GM12865 (cell line): ENCODE results near the gene PSTPIP1.
A peak's percentile ranks its signal among the peaks of the same experiment; 100 is the strongest.

ENCODE experiments used
- DNase-seq: peaks from one replicate; pipeline ENCODE4 v3.0.0; 2010; ENCODE audit warnings: low read depth
- H3K4me3 ChIP-seq: 2 replicates; pipeline ENCODE4 v1.5.1; 2011; ENCODE audit warnings: mild to moderate bottlenecking, low read depth, low read length, control low read depth
- TF ChIP-seq, protein P1 (sequence below): IDR thresholded peaks from 2 replicates; pipeline ENCODE4 v1.5.1; 2011; ENCODE audit warnings: low read length, control low read depth, low read depth, inconsistent platforms; ENCODE audit not compliant: insufficient read depth; ENCODE audit errors: missing control alignments

The PSTPIP1 gene

DNA sequence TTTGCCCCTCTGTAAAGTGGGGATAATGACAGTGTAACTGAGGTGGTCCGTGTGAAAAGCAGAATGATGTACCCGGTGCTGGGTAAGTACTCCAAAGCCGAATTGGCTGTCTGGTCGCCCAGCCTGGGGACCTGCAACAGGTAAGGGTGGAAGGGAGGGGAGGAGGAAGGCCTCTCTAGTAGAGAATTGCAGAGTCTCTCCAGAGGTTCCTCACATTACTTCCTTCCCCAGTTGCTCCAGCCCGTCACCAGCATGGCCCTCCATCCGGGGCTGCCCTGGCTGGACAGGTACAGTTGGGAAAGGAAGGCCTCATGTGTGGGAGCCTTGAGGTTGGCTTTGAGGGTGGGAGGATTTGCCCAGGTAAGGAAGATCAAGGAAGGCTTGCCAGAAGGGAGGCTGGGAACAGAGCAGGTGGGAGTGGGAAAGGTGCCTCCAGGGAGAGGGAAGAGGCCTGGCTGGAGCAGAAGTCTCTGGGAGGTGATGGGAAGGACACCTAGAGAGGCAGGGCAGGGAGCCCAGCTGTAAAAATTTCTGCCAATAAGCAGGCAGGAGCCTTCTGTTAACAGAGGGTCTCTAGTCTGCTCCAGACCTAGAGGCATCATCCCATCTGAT is 1.7 kb upstream of the PSTPIP1 start:
- TF ChIP-seq, protein P1, sequence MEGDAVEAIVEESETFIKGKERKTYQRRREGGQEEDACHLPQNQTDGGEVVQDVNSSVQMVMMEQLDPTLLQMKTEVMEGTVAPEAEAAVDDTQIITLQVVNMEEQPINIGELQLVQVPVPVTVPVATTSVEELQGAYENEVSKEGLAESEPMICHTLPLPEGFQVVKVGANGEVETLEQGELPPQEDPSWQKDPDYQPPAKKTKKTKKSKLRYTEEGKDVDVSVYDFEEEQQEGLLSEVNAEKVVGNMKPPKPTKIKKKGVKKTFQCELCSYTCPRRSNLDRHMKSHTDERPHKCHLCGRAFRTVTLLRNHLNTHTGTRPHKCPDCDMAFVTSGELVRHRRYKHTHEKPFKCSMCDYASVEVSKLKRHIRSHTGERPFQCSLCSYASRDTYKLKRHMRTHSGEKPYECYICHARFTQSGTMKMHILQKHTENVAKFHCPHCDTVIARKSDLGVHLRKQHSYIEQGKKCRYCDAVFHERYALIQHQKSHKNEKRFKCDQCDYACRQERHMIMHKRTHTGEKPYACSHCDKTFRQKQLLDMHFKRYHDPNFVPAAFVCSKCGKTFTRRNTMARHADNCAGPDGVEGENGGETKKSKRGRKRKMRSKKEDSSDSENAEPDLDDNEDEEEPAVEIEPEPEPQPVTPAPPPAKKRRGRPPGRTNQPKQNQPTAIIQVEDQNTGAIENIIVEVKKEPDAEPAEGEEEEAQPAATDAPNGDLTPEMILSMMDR, result no peak
- H3K4me3 ChIP-seq, result no peak overlapping the region
- no peak for DNase-seq

DNA sequence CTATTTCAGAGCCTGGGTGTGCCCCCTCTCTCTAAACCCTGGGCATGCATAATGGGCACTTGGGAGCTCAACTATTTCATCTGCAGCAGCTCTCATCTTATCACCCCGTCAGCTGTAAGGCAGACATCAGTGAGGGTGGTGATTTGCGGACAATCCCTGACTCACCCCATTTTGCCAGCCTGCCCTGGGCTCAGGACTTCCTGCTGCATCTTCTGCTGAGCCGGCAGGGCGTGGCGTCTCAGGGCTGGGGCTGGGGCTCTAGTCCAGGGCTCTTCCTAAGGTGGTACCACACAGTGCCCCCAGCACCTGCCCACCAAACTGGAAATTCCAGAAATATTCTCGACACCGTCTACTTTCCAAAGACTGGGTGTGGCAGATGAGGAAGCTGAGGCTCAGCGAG is 925 bp upstream of the PSTPIP1 start:
- TF ChIP-seq, protein P1, result no peak
- no peak overlapping the region for H3K4me3 ChIP-seq
- no peak for DNase-seq

DNA sequence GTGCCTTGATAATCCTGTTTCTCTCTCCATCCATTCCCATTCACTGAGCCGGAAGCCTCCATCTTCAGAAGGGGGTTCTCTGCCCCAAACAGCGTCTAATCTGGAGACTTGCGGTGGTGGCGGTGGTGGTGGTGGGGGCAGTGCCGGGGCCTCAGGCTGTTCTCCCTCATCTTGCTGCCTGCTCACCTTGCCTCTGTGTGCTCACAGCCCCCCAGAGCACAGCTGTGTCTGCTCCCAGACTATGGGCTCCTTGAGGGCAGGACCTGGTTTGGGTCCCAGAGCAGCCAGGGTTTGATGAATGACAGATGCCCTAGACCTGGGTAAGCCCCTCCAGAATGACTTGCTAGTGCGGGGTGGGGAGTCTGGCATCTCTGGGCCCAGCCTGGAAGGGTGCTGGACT is 430 bp upstream of the PSTPIP1 start:
- no peak for DNase-seq
- TF ChIP-seq, protein P1, result no peak
- peak overlapping the region; percentile 55 for H3K4me3 ChIP-seq

DNA sequence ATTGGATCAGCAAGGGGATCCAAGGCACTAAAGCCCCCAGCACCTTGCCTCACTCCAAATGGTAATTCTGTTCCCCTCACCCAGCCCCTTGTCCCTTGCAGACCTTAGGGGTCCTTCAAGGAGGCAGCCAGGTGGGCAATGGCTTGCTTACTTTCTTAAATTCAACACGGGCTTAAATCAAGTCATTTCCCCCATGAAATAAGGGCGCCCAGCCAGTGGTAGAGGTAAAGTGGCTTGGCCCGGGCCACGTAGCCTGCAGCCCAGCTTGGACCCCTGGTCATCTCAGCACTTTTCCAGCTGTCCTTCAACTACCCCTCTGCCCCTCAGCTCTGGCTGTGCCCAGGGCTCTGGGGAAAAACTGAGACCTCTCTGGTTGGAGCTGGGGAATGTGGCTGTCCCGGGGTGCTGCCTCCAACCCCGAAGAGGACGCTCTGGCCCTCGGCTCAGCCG is 1.2 kb downstream of the PSTPIP1 start:
- TF ChIP-seq, protein P1, result no peak
- H3K4me3 ChIP-seq, result peak overlapping the region; percentile 55; the same call in 1 of the 2 replicates
- no peak for DNase-seq

DNA sequence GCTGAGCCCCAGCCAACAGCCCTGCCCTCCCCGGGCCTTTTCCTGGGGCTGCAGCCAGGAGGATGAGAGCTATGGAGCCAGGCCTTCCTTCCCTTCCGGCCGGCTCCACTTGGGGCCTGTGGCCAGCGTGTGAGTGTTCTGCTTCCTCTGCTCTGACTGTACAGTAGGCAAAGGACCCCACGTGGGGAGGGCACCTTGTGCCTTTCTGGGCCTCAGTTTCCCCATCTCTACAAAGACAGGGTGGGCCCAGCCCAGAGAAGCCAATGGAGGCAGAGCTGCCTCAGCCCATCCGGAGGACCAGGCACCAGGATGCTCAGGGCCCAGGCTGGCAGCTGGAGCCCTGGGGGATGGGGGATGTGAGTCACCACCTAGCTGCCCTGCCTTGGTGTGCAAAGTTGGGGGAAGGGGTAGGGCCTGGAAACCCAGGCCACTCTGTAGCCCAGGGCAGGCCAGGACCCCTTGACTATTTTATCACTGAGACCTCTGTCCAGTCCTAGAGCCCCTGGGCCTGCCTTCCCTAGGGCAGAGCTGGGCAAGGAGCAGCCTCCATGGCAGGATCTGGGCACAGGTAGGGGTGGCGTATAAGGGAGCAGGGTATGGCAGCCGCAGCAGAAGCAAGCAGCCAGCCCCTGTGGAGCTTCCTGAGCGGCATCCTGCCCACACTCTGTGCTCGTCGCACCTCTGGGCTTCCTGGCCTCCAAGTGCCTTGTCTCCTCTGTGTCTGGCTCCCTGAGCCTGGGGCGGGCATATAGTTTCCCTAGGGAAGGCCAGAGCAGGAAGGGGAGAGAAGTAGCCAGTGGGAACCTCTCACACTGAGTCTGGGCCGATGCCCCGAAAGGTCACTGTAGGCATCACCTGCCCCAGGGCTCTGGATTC is 1.8 kb downstream of the PSTPIP1 start:
- TF ChIP-seq, protein P1, result no peak
- no peak overlapping the region for H3K4me3 ChIP-seq
- DNase-seq, result no peak

DNA sequence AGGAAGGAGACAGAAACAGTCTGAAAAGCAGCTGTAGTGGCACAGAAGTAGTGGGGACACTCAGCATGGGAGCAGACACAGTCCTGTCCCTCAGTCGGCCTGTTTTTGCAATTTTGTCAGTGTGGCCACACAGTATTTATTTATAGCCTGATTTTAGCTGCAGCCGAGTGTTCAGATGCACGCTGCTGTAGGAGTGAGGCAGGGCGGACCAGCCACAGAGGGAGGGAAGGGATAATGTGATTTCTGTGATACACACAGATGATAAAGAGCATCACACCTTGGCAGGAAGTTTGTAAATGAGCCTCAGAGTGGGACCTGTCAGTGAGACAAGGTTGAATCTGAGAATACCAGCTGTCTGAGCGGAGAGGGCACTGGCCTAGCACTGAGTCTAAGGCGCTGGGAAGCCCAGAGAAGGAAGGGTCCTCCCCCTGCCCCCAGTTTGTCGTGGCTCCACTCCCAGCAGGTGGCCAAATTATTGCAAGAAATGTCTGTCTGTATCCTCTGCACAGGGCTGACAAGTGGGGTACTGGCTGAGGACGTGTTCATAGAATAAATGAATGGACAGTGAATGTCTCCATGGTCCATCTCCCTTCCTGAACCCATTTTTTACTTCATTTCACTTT is 3.8 kb downstream of the PSTPIP1 start:
- TF ChIP-seq, protein P1, result no peak
- H3K4me3 ChIP-seq, result no peak overlapping the region
- DNase-seq, result no peak
